Regular cardiac myocyte (primary cell): ENCODE results near the gene OR2V2. TPM values are rescaled to one million over a fixed set of nuclear protein-coding genes. Genes with fewer than 3 reads are reported as not detected.

Source experiments
- total RNA-seq: library from RNA; depleted of rRNA; stranded (reverse); fragments of >200 nt; gene quantifications from 2 replicates; pipeline ENCODE4 v1.2.3, GENCODE V29; 2014

Gene OR2V2, protein sequence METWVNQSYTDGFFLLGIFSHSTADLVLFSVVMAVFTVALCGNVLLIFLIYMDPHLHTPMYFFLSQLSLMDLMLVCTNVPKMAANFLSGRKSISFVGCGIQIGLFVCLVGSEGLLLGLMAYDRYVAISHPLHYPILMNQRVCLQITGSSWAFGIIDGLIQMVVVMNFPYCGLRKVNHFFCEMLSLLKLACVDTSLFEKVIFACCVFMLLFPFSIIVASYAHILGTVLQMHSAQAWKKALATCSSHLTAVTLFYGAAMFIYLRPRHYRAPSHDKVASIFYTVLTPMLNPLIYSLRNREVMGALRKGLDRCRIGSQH
- not detected in 2 replicates for total RNA-seq

DNA sequence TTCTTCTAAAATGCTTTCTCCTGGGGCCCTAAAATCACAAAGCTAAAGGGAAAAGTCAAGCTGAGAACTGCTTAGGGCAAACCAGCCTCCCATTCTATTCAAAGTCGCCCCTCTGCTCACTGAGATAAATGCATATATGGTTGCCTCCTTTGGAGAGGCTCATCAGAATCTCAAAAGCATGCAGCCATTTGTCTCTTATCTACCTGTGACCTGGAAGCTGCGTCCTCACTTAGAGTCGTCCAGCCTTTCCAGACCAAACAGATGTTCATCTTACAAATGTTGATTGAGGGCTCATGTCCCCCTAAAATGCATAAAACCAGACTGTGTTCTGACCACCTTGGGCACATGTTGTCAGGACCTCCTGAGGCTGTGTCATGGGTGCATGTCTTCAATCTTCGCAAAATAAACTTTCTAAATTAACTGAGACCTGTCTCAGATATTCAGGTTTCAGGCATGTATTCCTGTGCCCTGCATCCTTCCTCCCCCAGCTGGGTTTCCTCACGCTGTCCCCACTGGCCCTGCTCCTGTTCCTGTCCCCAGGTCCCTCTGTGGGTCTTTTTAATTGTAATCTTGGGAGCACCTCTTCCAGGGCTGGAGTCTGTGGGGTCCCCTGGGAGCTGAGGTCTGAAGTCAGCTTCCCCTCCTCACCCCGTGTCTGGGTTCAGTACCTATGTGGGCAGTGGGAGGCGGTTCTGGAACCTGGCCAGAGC is at the start of gene OR2V2:
OR2V2 (plus strand) TSS at position 660 of the 710 bp plus-strand sequence. CDS start 7,357 bp downstream, outside the sequence.

DNA sequence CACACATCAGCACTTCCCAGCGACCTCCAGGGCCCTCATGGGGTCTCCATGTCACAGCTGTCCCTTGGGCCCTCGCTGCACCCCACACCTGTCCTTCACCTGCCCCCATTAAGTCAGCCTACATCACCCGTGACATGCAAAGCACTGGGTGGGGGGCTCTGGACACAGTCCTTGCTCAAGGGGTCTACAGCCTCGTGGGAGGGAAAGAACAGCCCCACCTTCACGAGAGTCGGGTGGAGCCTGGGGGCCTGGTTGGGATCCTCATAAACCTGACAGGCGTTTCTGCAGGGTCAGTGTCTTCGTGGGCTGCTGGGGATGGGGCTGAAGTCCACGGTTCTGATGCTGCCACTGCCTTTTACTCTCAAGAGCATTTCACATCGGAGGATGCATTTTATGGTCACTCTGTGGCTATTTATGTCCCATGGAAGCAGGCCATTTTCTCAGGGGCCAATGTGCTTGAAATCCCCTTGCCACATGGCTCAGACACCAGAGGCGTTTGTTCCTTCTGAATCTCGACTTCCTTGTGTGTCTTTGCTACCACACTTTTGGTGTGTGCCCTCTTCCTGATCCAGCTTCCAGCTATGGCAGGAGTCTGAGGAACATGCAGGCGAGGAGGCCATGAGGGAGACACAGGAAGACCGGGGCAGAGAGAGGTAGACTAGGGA is 16.4 kb upstream of the OR2V2 start, which contains the start of gene OR2V1:
OR2V1 (minus strand) TSS at position 338 of the 665 bp plus-strand sequence. CDS start 5,865 bp downstream, outside the sequence.

DNA sequence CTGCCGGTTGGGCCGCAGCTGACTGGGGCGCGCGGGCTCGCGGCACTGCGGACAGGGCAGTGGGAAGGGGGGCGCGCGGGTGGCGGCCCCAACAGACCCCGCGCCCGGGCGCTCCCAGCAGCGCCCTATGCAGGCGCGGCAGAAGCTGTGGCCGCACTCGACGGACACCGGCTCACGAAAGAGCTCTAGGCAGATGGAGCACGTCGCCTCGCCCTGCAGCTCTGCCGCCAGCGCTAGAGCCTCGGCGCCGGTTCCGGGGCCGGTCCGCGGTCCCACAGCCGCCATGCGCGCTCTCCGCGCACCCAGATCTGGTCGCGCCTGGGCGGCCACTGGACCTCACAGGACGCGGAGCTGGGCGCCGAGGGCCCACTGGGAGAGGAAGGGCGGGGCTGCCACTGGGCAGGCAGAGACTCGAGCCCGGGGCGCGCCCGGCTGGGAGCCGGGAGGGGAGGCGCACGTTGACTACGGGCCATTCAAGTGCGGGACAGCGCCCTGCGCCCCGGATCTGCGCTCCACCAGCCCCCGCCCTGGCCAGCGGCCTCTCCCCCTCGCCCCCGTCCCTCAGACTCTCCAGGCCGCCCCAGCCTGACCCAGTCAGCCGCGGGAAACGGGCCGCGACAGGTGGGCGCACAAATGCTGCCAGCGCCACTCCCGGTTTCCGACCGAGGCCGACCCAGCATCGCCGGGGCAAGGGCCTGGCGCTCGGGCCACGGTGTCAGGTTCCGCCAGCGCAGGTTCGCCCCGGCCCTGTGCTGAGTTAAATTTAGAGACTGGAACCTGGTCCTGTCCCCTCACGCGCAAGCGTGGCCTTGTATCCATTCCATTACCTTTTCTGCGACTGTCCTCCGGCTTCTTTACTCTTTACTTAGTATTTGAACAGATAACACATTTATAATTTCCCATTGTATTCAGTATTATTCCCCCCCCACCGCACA is 57.7 kb downstream of the OR2V2 start, which contains the start of gene TRIM7:
TRIM7 (minus strand) TSS at position 371 of the 935 bp plus-strand sequence; CDS start at position 285, 86 bp downstream.

Other genes starting within 250 kb of the OR2V2 start
- not detected in 2 replicates for gene BTNL8, start 248.4 kb upstream of the OR2V2 start, total RNA-seq
- gene BTNL3, start 158.7 kb upstream of the OR2V2 start, total RNA-seq, result not detected in 2 replicates
- not detected in 2 replicates for gene BTNL9, start 107.3 kb upstream of the OR2V2 start, total RNA-seq
- not detected in 2 replicates for gene OR2V1, start 16.4 kb upstream of the OR2V2 start, total RNA-seq
- gene TRIM7, start 57.6 kb downstream of the OR2V2 start, total RNA-seq, result 0.85 and 3.1 TPM in 2 replicates
- 9.3 and 13.6 TPM in 2 replicates for gene TRIM41, start 75.7 kb downstream of the OR2V2 start, total RNA-seq
- 3,272 and 3,476 TPM in 2 replicates for gene RACK1, start 96.3 kb downstream of the OR2V2 start, total RNA-seq
- gene TRIM52, start 113.6 kb downstream of the OR2V2 start, total RNA-seq, result 6.8 and 6.9 TPM in 2 replicates
- not detected in 2 replicates for gene OR4F3, start 219.7 kb downstream of the OR2V2 start, total RNA-seq